ENCODE measurements around the gene ELFN1. TPM values are rescaled to one million over a fixed set of nuclear protein-coding genes. Genes with fewer than 3 reads are reported as not detected.

The ELFN1 gene
- total RNA-seq, 1 donor from 2014 or later: 4.3 TPM

DNA sequence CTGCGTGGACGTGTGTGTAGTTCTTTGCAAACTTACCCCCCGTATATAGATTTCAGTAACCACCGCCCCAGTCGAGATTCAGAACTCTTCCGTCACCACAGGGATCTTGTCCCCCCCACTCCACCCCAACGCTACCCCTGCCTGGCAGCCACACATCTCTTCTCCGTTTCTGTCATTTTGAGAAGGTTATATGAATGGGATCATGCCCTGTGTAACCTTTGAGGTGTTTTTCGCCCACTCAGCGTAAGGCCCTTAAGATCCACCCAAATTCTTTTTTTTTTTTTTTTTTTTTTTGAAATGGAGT is 83.4 kb downstream of the ELFN1 start:
- ATAC-seq (no peak), DNase-seq (no peak)
- Histone ChIP-seq H3K4me3 (no peak overlapping the region), H3K36me3 (no peaks in the 10 kb centered on the region), H3K9me3 (no peaks in the 10 kb centered on the region), H3K4me1 (no peaks in the 10 kb centered on the region), H3K27me3 (peaks cover 13% of the 10 kb centered on the region), H3K27ac (no peak overlapping the region)
- TF ChIP-seq CTCF (IDR thresholded peaks at IDR 0.05): no peak
- intact Hi-C loops (cut with DNase I): no loop called here

GRCh38 chr7:1754345-1754908 is 84.3 kb downstream of the ELFN1 start:
- ATAC-seq: no peak
- H3K27ac ChIP-seq: no peak overlapping the region
- H3K9me3 ChIP-seq: no peaks in the 10 kb centered on the region
- H3K4me1 ChIP-seq: no peaks in the 10 kb centered on the region
- DNase-seq: no peak
- peaks cover 9% of the 10 kb centered on the region for H3K27me3 ChIP-seq
- intact Hi-C loops (cut with DNase I): no loop called here
- TF ChIP-seq CTCF (IDR thresholded peaks at IDR 0.05): no peak
- H3K4me3 ChIP-seq: no peak overlapping the region
- H3K36me3 ChIP-seq: no peaks in the 10 kb centered on the region

GRCh38 chr7:1755783-1756625 is 85.9 kb downstream of the ELFN1 start:
- Histone ChIP-seq H3K4me3 (no peak overlapping the region), H3K36me3 (no peaks in the 10 kb centered on the region), H3K27ac (no peak overlapping the region), H3K4me1 (no peaks in the 10 kb centered on the region), H3K27me3 (peaks cover 3% of the 10 kb centered on the region), H3K9me3 (no peaks in the 10 kb centered on the region)
- ATAC-seq (no peak), DNase-seq (peak; percentile 40)
- intact Hi-C loops (cut with DNase I): no loop called here
- no peak for TF ChIP-seq CTCF (IDR thresholded peaks at IDR 0.05)

- DNase-seq: peak; percentile 25
- Histone ChIP-seq H3K9me3 (no peaks in the 10 kb centered on the region), H3K4me3 (no peak overlapping the region), H3K4me1 (no peaks in the 10 kb centered on the region), H3K27ac (no peak overlapping the region), H3K36me3 (no peaks in the 10 kb centered on the region), H3K27me3 (peaks cover 3% of the 10 kb centered on the region)
- no peak for TF ChIP-seq CTCF (IDR thresholded peaks at IDR 0.05)
- intact Hi-C loops (cut with DNase I): no loop called here
- no peak for ATAC-seq
Measured at GRCh38 chr7:1757601-1758000, 87.5 kb downstream of the ELFN1 start.

GRCh38 chr7:1758028-1758858 is 88.2 kb downstream of the ELFN1 start:
- DNase-seq (peak; percentile 64), ATAC-seq (peak; percentile 61)
- Histone ChIP-seq H3K4me1 (no peaks in the 10 kb centered on the region), H3K36me3 (no peaks in the 10 kb centered on the region), H3K27me3 (peaks cover 3% of the 10 kb centered on the region), H3K9me3 (no peaks in the 10 kb centered on the region), H3K27ac (no peak overlapping the region), H3K4me3 (no peak overlapping the region)
- TF ChIP-seq CTCF (IDR thresholded peaks at IDR 0.05): peak; percentile 24
- intact Hi-C loops (cut with DNase I): no loop called here
